ENCODE measurements around the gene ERRFI1.
"Not testable (repeated sequence)": the region's sequence is repeated elsewhere in the genome, so short reads cannot be mapped to it uniquely, and the experiment has no call there.

The ERRFI1 gene, protein sequence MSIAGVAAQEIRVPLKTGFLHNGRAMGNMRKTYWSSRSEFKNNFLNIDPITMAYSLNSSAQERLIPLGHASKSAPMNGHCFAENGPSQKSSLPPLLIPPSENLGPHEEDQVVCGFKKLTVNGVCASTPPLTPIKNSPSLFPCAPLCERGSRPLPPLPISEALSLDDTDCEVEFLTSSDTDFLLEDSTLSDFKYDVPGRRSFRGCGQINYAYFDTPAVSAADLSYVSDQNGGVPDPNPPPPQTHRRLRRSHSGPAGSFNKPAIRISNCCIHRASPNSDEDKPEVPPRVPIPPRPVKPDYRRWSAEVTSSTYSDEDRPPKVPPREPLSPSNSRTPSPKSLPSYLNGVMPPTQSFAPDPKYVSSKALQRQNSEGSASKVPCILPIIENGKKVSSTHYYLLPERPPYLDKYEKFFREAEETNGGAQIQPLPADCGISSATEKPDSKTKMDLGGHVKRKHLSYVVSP

DNA sequence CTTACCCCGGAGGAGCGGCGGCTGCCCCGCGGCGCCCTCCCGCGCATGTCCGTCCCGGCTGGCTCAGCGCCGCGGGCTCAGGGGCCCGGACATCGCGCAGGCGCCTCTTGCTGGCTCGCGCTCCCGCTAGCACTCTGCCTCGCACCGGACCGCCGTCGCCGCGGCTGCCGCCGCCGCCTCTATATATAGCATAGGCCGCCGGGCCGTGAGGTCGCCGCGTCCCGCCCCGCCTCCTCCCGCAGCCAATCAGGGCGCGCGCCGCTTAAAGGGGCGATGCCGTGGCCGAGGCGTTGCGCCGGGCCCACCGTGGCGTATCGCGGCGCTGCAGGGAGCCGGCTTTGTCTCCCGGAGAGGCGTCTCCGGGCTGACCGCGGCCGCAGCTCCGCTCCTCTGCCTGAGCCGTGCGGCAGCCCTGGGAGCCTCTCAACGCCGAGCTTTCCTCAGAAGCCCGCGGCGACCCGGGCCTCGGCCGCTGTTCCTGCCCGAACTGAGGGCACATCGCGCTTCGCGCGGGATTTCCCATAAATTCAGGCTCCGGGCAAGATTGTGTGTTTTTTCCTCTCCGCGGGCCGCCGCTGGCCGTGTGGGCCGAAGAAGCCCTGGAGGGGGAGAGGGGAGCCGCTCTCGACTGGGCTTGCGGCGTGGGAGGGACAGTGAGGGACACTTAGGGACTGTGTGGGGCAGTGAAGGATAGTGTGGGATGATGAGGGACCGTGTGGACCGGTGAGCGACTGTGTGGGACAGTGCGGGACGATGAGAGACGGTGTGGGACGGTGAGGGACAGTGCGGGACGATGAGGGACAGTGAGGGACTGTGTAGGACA, at the start of gene ERRFI1:
Gene ERRFI1 (minus strand): TSS at position 157 of the 823 bp plus-strand sequence. CDS start 10,690 bp downstream, outside the sequence.
- DNase-seq (ENCODE audit: low read depth) = no peak

DNA sequence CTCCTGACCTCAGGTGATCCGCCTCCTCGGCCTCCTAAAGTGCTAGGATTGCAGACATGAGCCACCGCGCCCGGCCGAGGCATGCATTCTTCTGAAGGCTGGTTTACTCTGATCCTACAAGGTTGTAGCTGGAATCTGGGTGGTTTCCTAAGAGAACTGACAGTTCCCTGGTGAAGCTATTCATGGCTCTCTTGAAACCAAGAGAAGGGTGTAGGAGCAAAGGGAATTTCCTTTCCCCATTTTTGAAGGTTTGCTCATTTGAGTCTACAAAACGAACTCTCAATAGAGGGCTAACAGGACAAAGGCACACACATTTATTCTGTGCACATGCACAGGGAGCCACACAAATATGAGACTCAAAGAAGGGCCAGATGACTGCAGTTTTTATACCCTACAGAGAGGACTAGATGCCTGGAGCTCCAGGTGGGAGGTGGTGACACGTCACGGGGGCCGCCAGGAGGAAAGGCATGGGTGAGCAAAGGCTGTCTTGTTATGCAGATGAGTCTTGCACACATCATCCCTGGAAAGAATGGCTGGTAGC, 49.5 kb upstream of the ERRFI1 start:
- DNase-seq (ENCODE audit: low read depth) = no peak

DNA sequence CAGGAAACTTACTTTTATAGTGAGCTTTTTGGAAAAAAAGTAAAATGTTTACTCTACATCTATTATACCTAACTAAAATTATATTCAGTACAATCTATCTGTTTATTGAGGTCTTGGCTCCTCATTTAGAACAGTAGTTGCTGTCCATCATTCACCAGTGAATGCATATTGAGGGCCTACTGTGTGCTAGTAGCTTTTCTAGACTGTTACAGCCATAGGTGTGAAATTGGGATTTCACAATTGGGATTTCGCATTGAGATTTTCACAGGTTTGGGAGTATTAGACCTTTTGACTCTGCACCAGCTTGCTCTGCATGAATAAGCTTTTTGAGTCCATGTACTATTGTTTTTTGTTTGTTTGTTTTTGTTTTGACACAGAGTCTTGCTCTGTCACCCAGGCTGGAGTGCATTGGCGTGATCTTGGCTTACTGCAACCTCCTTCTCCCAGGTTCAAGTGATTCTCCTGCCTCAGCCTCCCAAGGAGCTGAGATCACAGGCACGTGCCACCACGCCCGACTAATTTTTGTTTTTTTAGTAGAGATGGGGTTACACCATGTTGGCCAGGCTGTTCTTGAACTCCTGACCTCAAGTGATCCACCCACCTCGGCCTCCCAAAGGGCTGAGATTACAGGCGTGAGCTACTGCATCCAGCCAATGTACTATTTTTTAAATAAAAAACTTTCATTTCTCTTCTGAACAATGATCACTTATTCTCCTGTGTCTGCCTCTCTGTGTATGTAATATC, 47.2 kb upstream of the ERRFI1 start:
- no peak for DNase-seq (ENCODE audit: low read depth)

DNA sequence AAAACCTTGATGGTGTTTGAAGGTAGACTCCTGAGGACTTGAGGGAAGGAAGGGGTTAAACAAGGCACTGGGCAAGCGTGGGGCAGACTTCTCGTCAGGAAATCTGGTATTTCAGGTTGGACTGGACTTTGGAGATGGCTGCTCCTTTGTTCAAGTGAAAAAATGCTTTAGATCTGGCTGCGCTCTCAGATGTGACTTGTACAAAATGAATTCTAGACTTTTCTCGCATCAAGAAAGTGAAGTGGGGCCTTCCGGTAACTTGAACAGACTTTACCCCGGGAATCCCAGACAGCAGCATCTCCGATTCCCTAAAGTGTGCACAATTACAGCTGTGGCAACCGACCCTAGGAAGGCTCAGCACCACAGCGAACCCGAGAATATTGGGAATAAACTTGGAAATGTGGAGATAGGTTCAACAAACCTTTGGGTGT, 44.3 kb upstream of the ERRFI1 start:
- DNase-seq (ENCODE audit: low read depth) = no peak

DNA sequence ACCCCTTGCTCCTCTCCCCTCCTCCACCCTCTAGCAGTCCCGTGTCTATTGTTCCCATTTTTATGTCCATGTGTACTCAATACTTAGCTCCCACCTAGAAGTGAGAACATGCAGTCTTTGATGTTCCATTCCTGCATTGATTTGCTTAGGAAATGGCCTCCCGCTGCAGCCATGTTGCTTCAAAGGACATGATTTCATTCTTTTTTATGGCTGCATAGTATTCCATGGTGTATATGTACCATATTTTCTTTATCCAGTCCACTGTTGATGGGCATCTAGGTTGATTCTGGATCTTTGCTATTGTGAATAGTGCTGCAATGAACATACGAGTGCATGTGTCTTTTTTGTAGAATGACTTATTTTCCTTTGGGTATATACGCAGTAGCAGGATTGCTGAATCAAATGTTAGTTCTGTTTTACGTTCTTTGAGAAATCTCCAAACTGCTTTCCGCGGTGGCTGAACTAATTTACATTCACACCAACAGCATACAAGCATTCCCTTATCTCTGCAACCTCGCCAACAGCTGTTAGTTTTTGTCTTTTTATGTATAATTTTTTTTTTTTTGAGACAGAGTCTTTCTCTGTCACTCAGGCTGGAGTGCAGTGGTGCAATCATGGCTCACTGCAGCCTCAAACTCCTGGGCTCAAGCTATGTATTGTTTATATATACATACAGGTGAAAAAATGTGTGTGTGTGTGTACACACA, 43.7 kb upstream of the ERRFI1 start:
- not testable (repeated sequence) for DNase-seq (ENCODE audit: low read depth)

DNA sequence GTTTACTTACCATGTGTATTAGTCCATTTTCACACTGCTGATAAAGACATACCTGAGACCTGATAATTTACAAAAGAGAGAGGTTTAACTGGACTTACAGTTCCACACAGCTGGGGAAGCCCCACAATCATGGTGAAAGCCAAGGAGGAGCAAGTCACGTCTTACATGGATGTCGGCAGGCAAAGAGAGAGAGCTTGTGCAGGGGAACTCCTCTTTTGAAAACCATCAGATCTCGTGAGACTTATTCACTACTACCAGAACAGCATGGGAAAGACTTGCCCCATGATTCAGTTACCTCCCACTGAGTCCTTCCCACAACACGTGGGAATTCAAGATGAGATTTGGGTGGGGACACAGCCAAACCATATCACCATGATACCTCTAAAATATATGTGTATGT, 39.3 kb upstream of the ERRFI1 start:
- no peak for DNase-seq (ENCODE audit: low read depth)

DNA sequence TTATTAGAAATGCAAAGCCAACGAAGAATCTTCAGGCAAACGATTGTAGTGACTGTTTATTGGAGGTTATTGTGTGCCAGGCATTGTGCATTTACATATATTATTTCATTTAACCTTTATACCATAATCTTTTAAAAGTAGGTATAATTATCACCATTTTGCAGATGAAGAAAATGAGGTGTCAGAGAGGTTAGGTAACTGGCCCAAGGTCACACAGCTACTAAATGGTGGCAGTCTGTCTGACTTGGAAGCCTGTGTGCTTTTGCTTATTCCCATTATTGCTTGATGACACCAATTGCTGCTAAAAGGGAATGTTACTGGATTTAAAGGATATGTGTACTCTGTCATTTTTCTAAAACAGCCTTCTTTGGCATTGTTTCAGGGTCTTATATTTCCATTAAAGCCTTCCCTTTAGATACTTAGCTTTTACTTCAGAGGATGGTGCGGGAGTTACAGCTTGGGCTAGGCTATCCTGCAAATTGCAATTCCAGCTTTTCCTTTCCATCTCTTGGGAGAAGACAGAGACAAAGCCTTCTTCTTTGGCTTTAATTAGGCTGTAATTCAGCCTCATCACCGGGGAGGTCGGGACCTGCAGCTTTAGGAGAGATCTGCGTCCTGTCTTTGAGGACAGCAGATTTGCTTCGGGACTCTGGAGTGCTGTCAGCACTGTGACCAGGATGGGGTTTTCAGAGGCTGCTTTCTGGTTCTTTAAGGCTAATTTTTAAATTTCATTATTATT, 37.4 kb upstream of the ERRFI1 start:
- no peak for DNase-seq (ENCODE audit: low read depth)

DNA sequence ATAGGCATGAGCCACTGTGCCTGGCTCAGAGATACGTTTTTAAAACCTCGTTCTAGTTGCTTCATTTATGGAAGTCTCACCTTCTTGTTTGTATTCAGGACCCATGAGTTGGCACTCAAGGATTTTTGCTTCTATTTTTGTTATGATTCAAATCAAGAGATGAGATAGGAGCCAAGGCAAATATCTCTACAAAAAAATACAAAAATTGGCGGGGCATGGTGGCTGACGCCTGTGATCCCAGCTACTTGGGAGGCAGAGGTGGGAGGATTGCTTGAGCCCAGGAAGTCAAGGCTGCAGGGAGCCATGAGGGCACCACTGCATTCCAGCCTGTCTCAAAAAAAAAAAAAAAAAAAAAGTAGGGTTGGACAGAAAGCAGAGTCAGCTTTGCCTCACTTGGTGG, 36.8 kb upstream of the ERRFI1 start:
- DNase-seq (ENCODE audit: low read depth) = no peak

DNA sequence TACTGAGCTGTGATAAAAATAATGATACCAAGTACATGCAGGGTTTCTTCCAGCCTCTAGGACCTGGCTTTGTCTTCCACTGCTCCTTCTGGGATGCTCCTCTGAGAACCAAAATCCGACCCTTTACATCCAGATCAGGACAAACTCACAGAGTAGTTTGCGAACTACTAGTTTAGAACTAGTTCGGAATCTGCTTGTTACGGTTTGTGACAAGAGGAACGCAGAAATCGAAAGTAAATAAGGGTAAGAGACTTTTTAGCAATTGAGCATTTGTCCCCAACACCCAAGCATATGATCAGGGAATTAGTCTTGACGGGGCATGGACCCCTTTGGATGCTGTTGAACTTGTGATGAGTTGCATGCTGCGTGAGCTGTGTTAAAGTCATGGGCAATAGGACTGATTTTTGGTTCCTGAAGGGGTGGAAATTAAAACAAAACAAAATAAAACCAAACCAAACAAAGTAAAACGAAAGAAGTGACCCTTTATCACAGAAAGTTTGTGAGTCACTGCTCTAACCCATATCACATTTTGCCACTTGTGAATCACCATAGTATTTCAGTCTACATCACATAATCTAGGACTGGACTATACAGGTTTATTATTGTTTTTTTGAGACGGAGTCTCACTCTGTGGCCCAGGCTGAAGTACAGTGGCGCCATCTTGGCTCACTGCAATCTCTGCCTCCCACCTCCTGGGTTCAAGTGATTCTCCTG, 35.7 kb upstream of the ERRFI1 start:
- no peak for DNase-seq (ENCODE audit: low read depth)

DNA sequence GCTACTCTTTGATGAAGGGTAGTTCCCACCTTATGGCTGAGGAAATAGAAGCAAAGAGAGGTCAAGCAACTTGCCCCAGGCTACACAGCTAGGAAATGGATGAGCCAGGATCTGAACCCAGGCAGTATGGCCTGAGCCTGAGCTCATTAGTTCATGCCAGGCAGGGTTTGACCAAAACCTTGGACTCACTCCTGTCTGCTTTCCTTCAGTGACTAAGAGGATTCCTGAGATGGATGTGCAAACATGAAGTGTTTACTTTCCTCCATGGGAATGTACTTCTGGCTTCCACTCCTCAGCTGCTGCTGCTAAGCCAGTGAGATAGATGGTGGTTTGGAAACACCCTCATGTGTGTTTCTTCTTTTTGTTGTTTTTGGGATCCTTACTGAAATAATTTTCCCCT, 35.1 kb upstream of the ERRFI1 start:
- peak; percentile 96 for DNase-seq (ENCODE audit: low read depth)

DNA sequence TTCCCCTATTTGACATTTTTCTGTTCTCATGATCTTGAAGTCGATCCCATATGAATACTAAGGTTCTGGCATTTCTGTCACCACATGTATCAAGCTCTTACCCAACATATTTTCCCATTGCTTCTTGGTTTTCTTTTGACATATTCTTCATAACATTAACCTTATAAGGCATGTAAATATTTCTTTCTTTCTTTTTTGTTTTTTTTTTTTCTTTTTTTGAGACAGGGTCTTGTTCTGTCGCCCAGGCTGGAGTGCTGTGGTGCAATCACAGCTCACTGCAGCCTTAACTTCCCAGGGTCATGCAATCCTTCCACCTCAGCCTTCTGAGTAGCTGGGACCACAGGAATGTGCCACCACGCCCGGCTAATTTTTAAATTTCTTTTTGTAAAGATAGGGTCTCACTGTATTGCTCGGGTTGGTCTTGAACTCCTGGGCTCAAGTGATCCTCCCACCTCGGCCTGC, 33.1 kb upstream of the ERRFI1 start:
- peak; percentile 77 for DNase-seq (ENCODE audit: low read depth)

DNA sequence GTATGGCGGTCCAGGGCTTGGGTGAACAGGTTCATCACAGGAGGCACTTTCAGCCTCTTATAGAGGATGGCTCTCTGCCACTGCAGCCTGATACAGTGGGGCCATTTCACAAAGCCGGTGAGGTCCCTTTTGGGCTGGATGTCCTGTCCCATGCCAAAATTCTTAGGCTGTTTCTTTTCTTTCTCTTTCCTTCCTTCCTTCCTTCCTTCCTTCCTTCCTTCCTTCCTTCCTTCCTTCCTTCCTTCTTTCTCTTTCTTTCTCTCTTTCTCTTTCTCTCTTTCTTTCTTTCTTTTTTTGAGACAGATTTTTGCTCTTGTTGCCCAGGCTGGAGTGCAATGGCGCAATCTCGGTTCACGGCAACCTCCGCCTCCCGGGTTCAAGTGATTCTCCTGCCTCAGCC, 31.7 kb upstream of the ERRFI1 start:
- DNase-seq (ENCODE audit: low read depth) = not testable (repeated sequence)

DNA sequence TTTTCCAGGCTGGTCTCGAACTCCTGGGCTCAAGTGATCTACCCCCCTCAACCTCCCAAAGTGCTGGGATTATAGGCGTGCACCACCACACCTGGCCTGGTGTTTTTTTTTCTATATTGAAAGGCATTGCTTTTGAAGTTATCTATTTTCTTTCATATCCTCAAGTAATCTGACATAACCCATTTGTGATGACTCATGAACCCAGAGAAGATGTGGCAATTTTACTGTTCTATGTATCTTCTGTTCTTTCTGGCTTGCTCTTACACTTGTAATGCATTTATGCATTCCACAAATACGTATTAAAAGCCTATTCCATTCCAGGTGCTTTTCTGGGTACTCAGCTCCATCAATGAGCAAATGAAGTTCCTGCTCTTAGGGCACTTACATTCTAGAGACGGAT, 29.9 kb upstream of the ERRFI1 start:
- peak; percentile 58 for DNase-seq (ENCODE audit: low read depth)

DNA sequence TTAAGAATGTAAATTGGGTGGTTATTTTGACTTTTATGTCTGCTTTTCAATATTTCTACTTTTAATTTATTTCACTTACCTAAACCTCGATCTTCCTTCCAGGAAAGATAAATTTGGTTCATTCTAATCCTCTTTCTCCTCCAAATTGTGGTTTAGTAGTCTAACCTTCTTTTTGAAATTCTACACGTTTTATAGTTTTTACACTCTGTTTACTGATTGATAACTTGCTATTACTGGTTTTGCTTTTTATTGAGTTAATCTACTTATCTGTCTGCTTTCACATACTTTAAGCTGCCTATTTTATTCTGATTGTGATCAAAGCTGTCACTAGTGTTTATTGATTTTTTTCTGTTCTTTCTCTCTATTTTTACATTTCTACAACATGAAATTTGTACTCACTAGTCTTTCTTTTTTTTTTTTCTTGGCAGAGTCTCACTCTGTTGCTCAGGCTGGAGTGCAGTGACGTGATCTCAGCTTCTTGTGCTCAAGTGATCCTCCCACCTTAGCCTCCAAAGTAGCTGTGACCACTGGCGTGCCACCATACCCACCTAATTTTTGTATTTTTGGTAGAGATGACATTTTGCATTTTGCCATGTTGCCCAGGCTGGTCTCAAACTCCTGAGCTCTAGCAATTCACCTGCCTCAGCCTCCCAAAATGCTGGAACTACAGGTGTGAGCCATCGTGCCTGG, 27.9 kb upstream of the ERRFI1 start:
- DNase-seq (ENCODE audit: low read depth) = no peak

DNA sequence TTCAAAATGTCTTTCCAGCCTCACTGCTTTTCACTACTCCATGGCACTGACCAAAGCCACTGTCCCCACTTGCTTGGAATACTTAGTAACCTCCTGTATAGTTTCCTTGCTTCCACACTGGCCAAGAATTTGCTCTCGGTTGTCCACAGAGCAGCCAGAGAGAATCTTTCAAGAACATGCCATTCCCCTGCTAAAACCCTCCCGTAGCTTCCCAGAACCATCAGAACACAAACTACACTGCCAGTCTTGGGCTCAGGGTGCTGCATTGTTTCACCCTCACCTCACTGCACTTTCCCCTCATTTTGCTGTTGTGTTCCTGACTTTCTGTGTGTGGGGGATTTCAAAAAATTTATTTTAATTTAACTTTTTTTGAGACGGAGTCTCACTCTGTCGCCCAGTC, 25.5 kb upstream of the ERRFI1 start:
- DNase-seq (ENCODE audit: low read depth) = no peak

DNA sequence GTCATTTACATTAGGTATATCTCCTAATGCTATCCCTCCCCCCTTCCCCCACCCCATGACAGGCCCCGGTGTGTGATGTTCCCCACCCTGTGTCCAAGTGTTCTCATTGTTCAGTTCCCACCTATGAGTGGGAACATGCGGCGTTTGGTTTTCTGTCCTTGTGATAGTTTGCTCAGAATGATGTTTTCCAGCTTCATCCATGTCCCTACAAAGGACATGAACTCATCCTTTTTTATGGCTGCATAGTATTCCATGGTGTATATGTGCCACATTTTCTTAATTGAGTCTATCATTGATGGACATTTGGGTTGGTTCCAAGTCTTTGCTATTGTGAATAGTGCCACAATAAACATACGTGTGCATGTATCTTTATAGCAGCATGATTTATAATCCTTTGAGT, 23.1 kb upstream of the ERRFI1 start:
- not testable (repeated sequence) for DNase-seq (ENCODE audit: low read depth)

DNA sequence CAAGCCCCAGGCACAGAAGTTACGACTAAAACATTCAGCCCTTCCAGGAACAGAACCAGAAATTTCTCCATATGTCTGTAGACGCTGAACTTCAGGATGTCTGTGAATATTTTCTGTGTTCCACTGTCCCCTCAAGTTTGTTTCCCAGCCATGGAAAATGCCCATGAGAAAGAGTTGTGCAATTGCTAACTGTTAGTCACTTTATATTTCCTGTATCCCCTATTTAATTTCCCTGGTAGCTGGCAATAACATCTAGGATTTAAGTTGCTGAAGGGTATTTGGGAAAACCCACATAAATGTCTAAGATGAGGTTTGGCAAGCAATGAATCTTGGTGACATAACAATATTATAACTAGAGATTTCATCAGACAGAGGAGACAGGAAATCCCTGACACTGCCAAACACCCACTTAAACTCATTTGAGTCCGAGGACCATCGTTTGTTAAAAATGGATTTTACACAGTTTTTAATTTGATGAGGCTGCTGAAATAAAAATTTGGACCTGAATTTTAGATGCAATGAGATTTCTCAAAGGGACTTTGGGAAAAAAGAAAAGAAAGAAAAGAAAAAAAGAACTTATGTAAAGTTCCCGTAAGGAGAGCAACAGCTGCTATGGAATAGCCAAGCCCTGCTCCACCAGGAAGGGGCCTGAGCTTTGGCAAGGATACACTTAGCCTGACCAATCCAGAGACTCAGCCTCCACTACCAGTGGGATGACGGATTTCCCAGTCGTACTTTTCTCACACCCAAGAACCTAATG, 21.8 kb upstream of the ERRFI1 start:
- peak; percentile 74 for DNase-seq (ENCODE audit: low read depth)

DNA sequence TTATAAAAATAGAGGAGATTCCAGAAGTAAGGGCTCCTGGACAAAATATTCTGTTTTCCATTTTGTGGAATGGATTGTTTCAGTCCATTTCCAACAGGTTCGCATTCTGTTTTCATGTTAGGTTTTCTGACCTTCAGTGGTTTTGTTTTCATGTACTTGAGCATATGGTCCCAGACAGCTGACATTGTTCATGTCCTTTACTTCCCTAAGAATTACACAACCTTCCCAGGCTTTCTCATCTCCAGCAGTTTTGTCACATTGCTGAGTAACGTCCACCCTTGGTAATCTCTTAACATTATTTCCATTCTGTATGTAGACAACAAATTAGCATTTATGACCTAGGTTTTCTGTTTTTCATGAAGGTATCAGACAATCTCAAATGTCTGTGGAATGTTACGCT, 21.0 kb upstream of the ERRFI1 start:
- no peak for DNase-seq (ENCODE audit: low read depth)

DNA sequence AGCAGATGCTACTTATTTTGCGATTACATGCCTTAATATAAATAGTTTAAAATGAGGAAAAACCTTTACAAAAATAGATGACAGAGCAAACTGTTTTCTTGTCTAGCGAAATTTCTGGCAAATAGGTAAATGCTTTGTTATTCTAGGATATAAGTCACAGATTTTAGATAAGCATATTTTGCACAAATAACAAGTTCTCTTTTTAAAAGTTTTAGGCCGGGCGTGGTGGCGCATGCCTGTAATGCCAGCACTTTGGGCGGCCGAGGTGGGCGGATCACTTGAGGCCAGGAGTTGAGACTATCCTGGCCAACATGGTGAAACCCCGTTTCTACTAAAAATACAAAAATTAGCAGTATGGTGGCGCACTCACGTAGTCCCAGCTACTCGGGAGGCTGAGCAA, 20.3 kb upstream of the ERRFI1 start:
- DNase-seq (ENCODE audit: low read depth) = no peak
